ENCODE results near the gene AMFR.

The AMFR gene

DNA sequence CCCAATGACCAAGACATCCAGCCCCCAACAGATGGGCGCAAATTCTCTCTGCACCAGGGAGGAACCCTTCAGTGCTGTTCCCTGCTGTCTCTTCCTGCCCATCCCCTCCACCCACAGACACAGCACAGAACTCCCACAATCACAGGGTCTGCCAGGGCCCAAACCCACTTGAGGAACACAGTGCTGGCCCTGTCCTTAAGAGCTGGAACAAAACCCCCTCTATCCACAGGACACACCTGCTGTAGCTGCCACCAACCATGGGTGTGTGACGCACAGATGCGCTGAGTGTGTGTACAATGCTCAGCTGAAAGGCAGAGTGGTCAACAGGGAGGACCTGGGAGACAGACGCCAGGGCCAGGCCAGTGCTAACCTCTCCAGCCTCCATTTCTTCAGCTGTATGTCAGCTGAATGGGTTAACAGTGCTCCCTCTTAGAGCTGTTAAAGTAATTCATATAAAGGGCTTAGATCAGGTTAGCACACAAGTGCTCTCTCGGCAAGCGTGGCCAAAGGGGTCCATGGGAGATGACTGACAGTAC, 62.1 kb downstream of the AMFR start:
- no peak for DNase-seq (ENCODE audit: low read depth in 1 of 2, low spot score in 1 of 2)

GRCh38 chr16:56362706-56363105, 62.6 kb downstream of the AMFR start:
- no peak for DNase-seq (ENCODE audit: low read depth in 1 of 2, low spot score in 1 of 2)

DNA sequence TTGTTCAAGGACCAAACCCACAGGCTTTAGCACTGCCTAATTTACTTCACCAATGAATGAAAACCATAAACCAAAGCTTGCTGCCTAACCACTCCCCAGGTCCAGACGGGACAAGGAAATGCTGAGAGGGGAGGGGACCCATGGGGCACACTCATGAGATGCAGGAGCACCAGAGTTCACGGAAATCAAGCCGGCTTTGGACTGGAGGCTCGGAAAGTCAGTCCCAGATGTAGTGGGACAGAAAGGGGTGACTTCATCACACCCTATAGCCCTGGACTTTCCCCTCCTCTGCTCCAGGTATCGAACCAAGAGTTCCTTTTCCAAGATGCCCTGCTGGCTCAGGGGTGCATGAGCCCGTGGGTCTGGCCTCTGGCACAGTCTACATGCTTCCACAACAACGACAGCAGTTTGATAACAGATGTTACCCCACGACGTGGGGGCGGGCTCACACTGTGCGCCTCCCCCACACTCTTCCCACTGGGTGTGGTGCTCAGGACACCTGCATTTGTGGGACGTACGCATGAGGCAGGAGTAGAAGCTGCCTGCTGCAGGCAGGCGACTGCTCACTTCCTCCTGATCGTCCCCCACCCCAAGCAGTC, 63.2 kb downstream of the AMFR start:
- no peak for DNase-seq (ENCODE audit: low read depth in 1 of 2, low spot score in 1 of 2)

DNA sequence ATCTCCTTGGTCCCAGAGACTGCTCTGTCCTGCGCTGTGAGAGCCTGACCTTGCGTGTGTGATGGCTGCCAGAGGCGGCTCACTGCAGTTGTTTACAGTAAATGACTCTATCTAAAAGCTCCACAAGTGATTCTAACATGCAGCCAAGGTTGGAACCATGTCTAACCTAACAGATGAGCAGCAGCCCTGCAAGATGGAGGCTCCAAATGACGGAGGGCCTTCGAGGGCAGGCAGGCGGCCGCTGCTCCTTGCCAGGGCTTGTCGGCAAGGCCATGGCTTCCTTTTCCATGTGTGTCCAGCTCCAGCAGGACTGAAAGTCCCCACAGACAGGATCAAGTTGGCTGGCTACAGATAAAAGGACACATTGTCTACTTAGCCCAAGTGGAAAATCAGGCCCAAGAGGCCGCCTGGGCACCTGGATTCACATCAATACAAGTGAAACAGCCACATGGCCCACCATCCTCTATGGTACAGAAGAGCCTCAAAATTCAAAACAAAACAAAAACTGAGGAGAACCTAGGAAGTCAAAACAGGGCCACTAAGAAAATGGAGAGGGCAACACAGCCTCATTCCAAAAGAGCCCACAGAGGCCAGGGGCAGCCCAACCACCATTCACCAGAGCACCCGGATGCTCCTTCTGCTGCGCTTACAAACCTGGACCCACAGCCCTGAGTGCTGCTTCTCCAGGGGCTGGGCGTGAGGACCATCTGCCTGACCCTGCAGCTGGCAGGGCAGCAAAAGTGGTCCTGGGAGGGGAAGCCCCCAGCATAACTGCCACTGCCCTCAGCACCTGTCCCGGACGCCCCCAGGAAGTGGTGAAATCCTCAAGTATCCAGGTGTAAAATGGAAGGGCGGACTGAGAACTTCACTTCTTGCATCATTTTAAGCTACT, 65.0 kb downstream of the AMFR start:
- no peak for DNase-seq (ENCODE audit: low read depth in 1 of 2, low spot score in 1 of 2)

GRCh38 chr16:56357765-56358322, 67.5 kb downstream of the AMFR start:
- DNase-seq (ENCODE audit: low read depth in 1 of 2, low spot score in 1 of 2) = no peak

DNA sequence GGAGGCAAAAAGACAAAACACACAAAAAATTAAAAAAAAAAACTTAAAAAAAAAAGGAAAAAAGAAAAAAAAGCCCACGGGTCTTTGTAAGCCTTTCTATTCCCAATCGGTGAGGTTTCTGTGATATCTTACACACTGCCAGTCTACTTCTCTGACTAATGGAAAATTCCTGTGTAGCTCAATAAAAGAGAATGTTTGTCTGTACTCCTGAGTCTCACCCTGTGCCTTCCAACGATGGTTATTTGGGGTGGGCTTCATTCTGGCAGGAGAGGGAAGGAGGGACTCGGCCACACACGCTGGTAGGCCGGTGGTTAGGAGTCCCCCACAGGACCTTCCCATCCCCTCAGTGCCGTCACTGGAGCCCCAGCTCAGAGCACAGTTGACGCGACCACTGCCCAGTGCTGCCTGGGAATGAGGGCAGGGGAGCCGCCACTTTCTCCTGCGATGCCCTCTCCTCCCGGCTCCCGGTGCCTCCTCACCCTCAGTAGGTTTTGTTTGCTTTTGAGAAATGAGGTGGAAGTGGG, 68.0 kb downstream of the AMFR start:
- no peak for DNase-seq (ENCODE audit: low read depth in 1 of 2, low spot score in 1 of 2)

DNA sequence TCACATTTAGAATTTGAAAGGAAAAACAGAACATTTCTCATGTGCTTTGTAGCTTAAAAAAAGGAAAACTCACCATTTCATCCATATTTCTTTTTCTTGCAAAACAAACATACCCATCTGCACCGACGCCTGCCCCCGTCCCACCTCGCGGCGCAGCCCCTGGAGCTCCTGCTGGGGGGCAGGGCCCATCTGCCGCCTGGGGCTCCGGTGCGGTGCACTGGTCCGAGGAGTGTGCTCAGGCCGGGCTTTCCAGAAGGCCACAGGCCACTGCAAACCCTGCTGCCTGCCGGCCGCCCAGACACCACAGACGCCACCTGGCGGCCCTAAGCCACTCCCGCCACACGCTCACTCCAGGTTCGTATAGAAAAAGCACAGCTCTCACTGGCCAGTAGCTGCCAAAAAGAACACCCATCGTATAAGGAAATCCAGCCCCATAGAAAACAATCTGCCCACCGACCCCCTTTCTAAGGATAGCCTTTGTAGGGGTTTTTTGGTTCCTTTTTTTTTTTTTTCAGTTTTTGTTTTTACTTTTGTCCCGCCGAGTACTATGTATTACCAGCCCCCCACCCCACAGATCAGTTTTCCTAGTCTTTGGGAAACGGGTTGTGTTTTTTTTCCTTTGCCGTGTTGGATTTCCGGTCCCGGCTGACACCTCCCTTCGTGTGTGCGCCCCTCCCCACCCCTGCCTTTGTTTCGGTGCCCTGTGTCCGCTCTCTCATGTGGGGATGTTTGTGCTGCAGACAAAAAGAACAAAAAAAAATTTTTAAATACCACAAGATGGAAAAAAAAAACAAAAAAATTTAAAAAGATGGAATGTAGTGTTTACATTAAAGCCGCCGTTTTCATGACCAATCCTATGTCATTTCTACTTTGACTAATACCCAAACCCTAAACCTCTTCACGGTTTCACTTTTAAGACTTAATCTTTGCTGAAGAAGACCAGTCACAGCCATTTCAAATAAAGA, 68.8 kb downstream of the AMFR start:
- peak; percentile 19 to 30 for DNase-seq (ENCODE audit: low read depth in 1 of 2, low spot score in 1 of 2)

- DNase-seq (ENCODE audit: low read depth in 1 of 2, low spot score in 1 of 2) = no peak
Observed at GRCh38 chr16:56355786-56356275, 69.5 kb downstream of the AMFR start.

DNA sequence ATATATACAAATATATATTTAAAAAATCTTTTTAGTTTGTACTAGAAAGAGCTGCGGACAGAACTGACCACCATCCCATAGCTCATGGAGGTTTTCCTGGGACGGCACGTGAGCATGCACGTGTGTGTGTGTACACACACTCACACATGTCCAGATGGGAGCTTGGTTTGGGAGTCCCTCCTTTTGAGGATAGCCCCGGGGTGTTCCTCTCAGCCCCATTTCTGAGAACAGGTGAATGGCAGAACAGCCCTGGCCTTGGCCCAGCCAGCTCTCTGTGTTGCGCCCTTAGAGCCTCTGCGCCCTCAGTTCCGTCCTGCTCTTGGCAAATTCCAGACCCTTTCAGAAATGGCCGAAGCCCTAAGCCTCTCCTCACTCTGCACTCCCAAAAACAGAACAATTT, 70.1 kb downstream of the AMFR start:
- no peak for DNase-seq (ENCODE audit: low read depth in 1 of 2, low spot score in 1 of 2)

- DNase-seq (ENCODE audit: low read depth in 1 of 2, low spot score in 1 of 2) = no peak
Observed at GRCh38 chr16:56354746-56355145, 70.6 kb downstream of the AMFR start.

DNA sequence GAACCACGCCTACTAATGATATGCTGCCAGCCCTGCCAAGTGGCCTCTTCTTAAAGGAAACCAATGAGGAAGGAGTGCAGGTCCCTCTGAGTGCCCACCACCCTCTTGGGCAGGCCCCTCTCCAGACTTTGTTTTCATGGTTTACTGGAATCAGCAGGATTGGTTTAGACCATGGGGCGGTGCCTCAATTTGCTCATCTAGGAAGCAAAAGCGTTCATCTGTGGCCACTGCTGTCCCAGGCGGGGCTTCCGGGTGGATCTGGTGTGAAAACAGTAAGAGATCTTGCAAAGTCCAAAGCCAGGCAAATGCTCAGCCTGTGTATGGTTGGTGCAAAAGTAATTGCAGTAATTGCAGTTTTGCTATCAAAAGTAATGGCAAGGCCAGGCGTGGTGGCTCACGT, 71.3 kb downstream of the AMFR start:
- no peak for DNase-seq (ENCODE audit: low read depth in 1 of 2, low spot score in 1 of 2)

DNA sequence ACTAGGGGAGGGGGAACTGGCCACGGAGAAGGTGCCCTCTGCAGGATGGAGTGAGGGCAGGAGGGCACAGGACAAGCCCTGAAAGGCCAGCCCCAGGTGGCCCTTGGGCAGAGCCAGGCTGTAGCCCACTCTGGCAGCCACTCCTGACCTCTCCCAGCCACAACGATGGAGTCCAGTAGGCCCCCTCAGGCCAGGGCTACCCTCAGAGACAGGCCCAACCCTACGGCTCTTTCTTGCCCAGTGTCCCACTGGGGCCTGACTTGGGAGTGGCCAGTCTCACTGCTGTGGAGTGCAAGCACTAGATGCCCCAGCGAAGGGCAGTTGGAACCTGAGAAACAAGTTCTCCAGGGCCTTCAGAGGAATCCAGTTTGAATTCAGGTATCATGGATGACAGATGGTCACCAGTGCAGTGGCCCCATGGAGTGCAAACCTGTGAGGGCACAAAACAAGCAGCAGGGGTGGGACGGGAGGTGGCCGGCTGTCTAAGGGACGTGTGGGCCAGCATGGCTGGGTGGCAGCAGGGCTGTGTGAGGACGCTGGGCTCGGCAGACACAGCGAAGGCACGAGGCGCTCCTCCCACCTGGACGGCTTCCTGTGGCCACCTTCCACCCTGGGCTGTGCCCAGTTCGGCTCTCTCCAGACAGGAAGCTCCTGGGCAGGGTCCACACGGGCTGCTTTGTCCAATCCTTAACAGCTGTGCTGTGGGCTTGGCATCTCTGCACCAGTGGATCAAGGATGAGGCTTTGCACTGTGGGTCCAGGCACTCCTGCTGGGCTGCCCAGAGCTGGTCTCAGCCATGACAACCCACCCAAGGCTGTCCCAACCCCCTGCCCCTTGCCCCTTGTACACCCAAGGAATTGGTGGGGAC, 72.1 kb downstream of the AMFR start:
- no peak for DNase-seq (ENCODE audit: low read depth in 1 of 2, low spot score in 1 of 2)

GRCh38 chr16:56352351-56353053, 72.8 kb downstream of the AMFR start:
- DNase-seq (ENCODE audit: low read depth in 1 of 2, low spot score in 1 of 2) = no peak

GRCh38 chr16:56351481-56351880, 73.9 kb downstream of the AMFR start:
- no peak for DNase-seq (ENCODE audit: low read depth in 1 of 2, low spot score in 1 of 2)

GRCh38 chr16:56350491-56351405, 74.6 kb downstream of the AMFR start:
- no peak for DNase-seq (ENCODE audit: low read depth in 1 of 2, low spot score in 1 of 2)

DNA sequence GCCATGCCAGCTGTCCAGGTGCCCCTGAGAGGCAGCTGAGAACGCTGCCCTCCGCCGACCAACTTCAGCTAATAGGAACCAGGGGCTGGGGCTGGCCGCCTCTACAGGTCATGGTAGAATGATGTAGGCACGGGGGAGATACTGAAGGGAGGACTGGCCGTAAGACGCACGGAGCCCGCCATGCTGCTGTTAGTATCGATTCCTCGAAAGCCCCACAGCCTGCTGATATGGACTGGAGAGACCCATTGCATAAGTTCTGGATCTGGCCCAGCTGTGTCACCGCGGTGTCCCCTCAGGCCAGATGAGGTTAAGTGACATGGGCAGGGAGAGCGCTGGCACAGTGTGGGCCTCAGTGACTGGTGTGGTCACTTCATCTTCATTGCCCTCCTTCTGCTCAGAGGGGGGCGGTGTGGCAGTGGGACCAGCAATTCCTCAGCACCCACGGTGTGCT, 75.6 kb downstream of the AMFR start:
- DNase-seq (ENCODE audit: low read depth in 1 of 2, low spot score in 1 of 2) = no peak

GRCh38 chr16:56349086-56349415, 76.3 kb downstream of the AMFR start:
- no peak for DNase-seq (ENCODE audit: low read depth in 1 of 2, low spot score in 1 of 2)
